CD4-positive, alpha-beta T cell treated with Interleukin-4 for 4 hours (primary cell): Measurements from ENCODE around the gene CD2AP.
"Not testable (repeated sequence)": the region's sequence is repeated elsewhere in the genome, so short reads cannot be mapped to it uniquely, and the experiment has no call there.

Source experiments
- DNase-seq: peaks from one replicate; pipeline ENCODE4 v3.0.0-alpha.2; 2020

The CD2AP gene

GRCh38 chr6:47477497-47478232 lies at the start of gene CD2AP:
Gene CD2AP (plus strand): TSS chr6:47477789. CDS start chr6:47478245, 456 bp downstream.
- peak; percentile 90 for DNase-seq

GRCh38 chr6:47428288-47428687 lies 49.3 kb upstream of the CD2AP start:
- DNase-seq = no peak

GRCh38 chr6:47428746-47429664 lies 48.6 kb upstream of the CD2AP start:
- no peak for DNase-seq

- no peak for DNase-seq
Observed at GRCh38 chr6:47434372-47435253, 43.0 kb upstream of the CD2AP start.

GRCh38 chr6:47435254-47435612 lies 42.4 kb upstream of the CD2AP start:
- no peak for DNase-seq

GRCh38 chr6:47437592-47437991 lies 40.0 kb upstream of the CD2AP start:
- DNase-seq = no peak

- no peak for DNase-seq
Observed at GRCh38 chr6:47438481-47439347, 38.9 kb upstream of the CD2AP start.

- DNase-seq = no peak
Observed at GRCh38 chr6:47439348-47439668, 38.3 kb upstream of the CD2AP start.

- DNase-seq = no peak
Observed at GRCh38 chr6:47440719-47441118, 36.9 kb upstream of the CD2AP start.

- not testable (repeated sequence) for DNase-seq
Observed at GRCh38 chr6:47444964-47445363, 32.6 kb upstream of the CD2AP start.

- DNase-seq = no peak
Observed at GRCh38 chr6:47446669-47447330, 30.8 kb upstream of the CD2AP start.

- no peak for DNase-seq
Observed at GRCh38 chr6:47447722-47448121, 29.9 kb upstream of the CD2AP start.

GRCh38 chr6:47451162-47451561 lies 26.4 kb upstream of the CD2AP start:
- DNase-seq = no peak

GRCh38 chr6:47452899-47453298 lies 24.7 kb upstream of the CD2AP start:
- DNase-seq = no peak

- DNase-seq = no peak
Observed at GRCh38 chr6:47453372-47453936, 24.1 kb upstream of the CD2AP start.

- DNase-seq = no peak
Observed at GRCh38 chr6:47454713-47455396, 22.7 kb upstream of the CD2AP start.

- no peak for DNase-seq
Observed at GRCh38 chr6:47455533-47456209, 21.9 kb upstream of the CD2AP start.

GRCh38 chr6:47456536-47456975 lies 21.0 kb upstream of the CD2AP start:
- DNase-seq = no peak

- no peak for DNase-seq
Observed at GRCh38 chr6:47457370-47457769, 20.2 kb upstream of the CD2AP start.

- DNase-seq = no peak
Observed at GRCh38 chr6:47464052-47464451, 13.5 kb upstream of the CD2AP start.
